Measurements from ENCODE around the gene RABEP2. TPM values are rescaled to one million over a fixed set of nuclear protein-coding genes. Genes with fewer than 3 reads are reported as not detected.
"Not testable (repeated sequence)": the region's sequence is repeated elsewhere in the genome, so short reads cannot be mapped to it uniquely, and the experiment has no call there.

Gene RABEP2
- total RNA-seq, 1 donor from 2014 or later, result 24.9 TPM

GRCh38 chr16:28880955-28881354 lies 44.1 kb downstream of the RABEP2 start:
- intact Hi-C loops (cut with micrococcal nuclease), result loop anchor here (1.0 kb wide), 4 partner anchors 17 to 69 kb away; partner anchors contain the start of genes ATXN2L, NFATC2IP and RABEP2

- intact Hi-C loops (cut with micrococcal nuclease), result loop anchor here (1.0 kb wide), 4 partner anchors 16 to 70 kb away; partner anchors contain the start of genes ATXN2L, NFATC2IP and RABEP2
These were observed 44.5 kb downstream of the RABEP2 start for GRCh38 chr16:28880589-28880915.

GRCh38 chr16:28879841-28880588 lies 45.0 kb downstream of the RABEP2 start:
- intact Hi-C loops (cut with micrococcal nuclease), result loop anchor here (1.0 kb wide), 6 partner anchors 16 to 94 kb away; partner anchors contain the start of genes ATXN2L, NFATC2IP, RABEP2 and SPNS1

GRCh38 chr16:28879261-28879840 lies 45.7 kb downstream of the RABEP2 start:
- intact Hi-C loops (cut with micrococcal nuclease), result loop anchor here (1.0 kb wide), 2 partner anchors 34 to 95 kb away; partner anchors contain the start of gene SPNS1

GRCh38 chr16:28878083-28878926 lies 46.7 kb downstream of the RABEP2 start, which contains the start of gene ATP2A1:
ATP2A1 (plus strand) TSS chr16:28878488; CDS start chr16:28878672, 184 bp downstream.
- intact Hi-C loops (cut with micrococcal nuclease), result no loop called here

GRCh38 chr16:28877655-28878000 lies 47.4 kb downstream of the RABEP2 start:
- intact Hi-C loops (cut with micrococcal nuclease), result no loop called here

GRCh38 chr16:28876973-28877654 lies 47.9 kb downstream of the RABEP2 start:
- intact Hi-C loops (cut with micrococcal nuclease), result no loop called here

- intact Hi-C loops (cut with micrococcal nuclease), result no loop called here
These were observed 48.9 kb downstream of the RABEP2 start for GRCh38 chr16:28876019-28876659.

- intact Hi-C loops (cut with micrococcal nuclease), result no loop called here
These were observed 49.7 kb downstream of the RABEP2 start for GRCh38 chr16:28875134-28876018.

GRCh38 chr16:28874406-28874805 lies 50.6 kb downstream of the RABEP2 start:
- intact Hi-C loops (cut with micrococcal nuclease), result no loop called here

- intact Hi-C loops (cut with micrococcal nuclease), result loop anchor here (1.0 kb wide), 1 partner anchor 72 kb away; no protein-coding TSS in a partner anchor
These were observed 51.4 kb downstream of the RABEP2 start for GRCh38 chr16:28873543-28874201.

- intact Hi-C loops (cut with micrococcal nuclease), result loop anchor here (1.0 kb wide), 1 partner anchor 72 kb away; no protein-coding TSS in a partner anchor
These were observed 52.1 kb downstream of the RABEP2 start for GRCh38 chr16:28872952-28873351.

GRCh38 chr16:28869201-28869600 lies 55.8 kb downstream of the RABEP2 start:
- intact Hi-C loops (cut with micrococcal nuclease), result no loop called here

- intact Hi-C loops (cut with micrococcal nuclease), result not testable (repeated sequence)
These were observed 57.4 kb downstream of the RABEP2 start for GRCh38 chr16:28867646-28868045.

- intact Hi-C loops (cut with micrococcal nuclease), result no loop called here
These were observed 57.8 kb downstream of the RABEP2 start for GRCh38 chr16:28867241-28867640.

- intact Hi-C loops (cut with micrococcal nuclease), result no loop called here
These were observed 58.6 kb downstream of the RABEP2 start for GRCh38 chr16:28866454-28866804.

GRCh38 chr16:28865722-28866453 lies 59.1 kb downstream of the RABEP2 start:
- intact Hi-C loops (cut with micrococcal nuclease), result no loop called here

GRCh38 chr16:28865001-28865688 lies 59.9 kb downstream of the RABEP2 start:
- intact Hi-C loops (cut with micrococcal nuclease), result no loop called here

Data from T-helper 1 cell treated with Interleukin-12 subunit alpha and Interleukin-12 subunit beta and Interleukin-4 antibody, amounts not matched to agents 30 ng/mL and 1 ng/mL, for 36 hours (primary cell).